GM12878 (cell line): ENCODE measurements around the gene SNX21. TPM values are rescaled to one million over a fixed set of nuclear protein-coding genes. Genes with fewer than 3 reads are reported as not detected.
A peak's percentile ranks its signal among the peaks of the same experiment; 100 is the strongest.

Source experiments
- EP300 ChIP-seq, 2 experiments: fragments of 150-350 bp in 1 of 2; IDR thresholded peaks; 2 replicates each; pipeline ENCODE4 v1.6.1; 2011 to 2012; ENCODE audit warnings: low read depth in 2 of 2, low read length in 2 of 2, borderline replicate concordance in 1 of 2, improper control_type of control experiment in 1 of 2, inconsistent platforms in 1 of 2; ENCODE audit not compliant: control insufficient read depth in 1 of 2
- FOXM1 ChIP-seq: IDR thresholded peaks from 2 replicates; pipeline ENCODE4 v1.6.1; 2012; ENCODE audit warnings: low read depth, mild to moderate bottlenecking, inconsistent platforms, low read length, moderate library complexity
- GATAD2B ChIP-seq: fragments of 450-650 bp; conservative IDR thresholded peaks from 2 replicates; pipeline ENCODE4 v1.6.1; 2017; ENCODE audit warnings: low read depth, mild to moderate bottlenecking, moderate library complexity
- HCFC1 ChIP-seq: fragments of 150-350 bp; IDR thresholded peaks from 2 replicates; pipeline ENCODE4 v1.6.1; 2014; ENCODE audit warnings: low read length
- KDM1A ChIP-seq: fragments of 200-600 bp; sonication (generic); IDR thresholded peaks from 2 replicates; pipeline ENCODE4 v1.6.1; 2016; ENCODE audit warnings: borderline replicate concordance
- NBN ChIP-seq: fragments of 450-650 bp; IDR thresholded peaks from 2 replicates; pipeline ENCODE4 v1.6.1; 2016
- NFIC ChIP-seq: IDR thresholded peaks from 2 replicates; pipeline ENCODE4 v1.6.1; 2012; ENCODE audit warnings: low read depth, mild to moderate bottlenecking, inconsistent platforms, low read length, moderate library complexity
- PAX5 ChIP-seq: IDR thresholded peaks from 2 replicates; pipeline ENCODE4 v1.6.1; 2011; ENCODE audit warnings: low read depth, low read length, borderline replicate concordance
- SMAD5 ChIP-seq: IDR thresholded peaks from 2 replicates; pipeline ENCODE4 v1.6.1; 2016; ENCODE audit warnings: antibody characterized with exemption, low read depth
- SP1 ChIP-seq: IDR thresholded peaks from one replicate; pipeline ENCODE4 v1.6.1; 2011; ENCODE audit warnings: low read depth, low read length
- ZNF217 ChIP-seq: fragments of 450-650 bp; IDR thresholded peaks from 2 replicates; pipeline ENCODE4 v1.6.1; 2017; ENCODE audit warnings: antibody characterized with exemption, mild to moderate bottlenecking
- ZNF24 ChIP-seq: fragments of 450-650 bp; IDR thresholded peaks from 2 replicates; pipeline ENCODE4 v1.6.1; 2017; ENCODE audit warnings: antibody characterized with exemption, mild to moderate bottlenecking
- ZNF274 ChIP-seq: IDR thresholded peaks from one replicate; pipeline ENCODE4 v1.8.0; 2011; ENCODE audit not compliant: insufficient read length, insufficient read depth
- ZNF622 ChIP-seq: fragments of 450-650 bp; IDR thresholded peaks from 2 replicates; pipeline ENCODE4 v1.6.1; 2017; ENCODE audit warnings: mild to moderate bottlenecking, inconsistent platforms
- ZZZ3 ChIP-seq: IDR thresholded peaks from 2 replicates; pipeline ENCODE4 v1.6.1; 2011; ENCODE audit warnings: low read depth; ENCODE audit not compliant: control insufficient read depth, insufficient read length
- polyA plus RNA-seq, 11 experiments: library from polyadenylated mRNA; depleted of rRNA in 4 of 11; unstranded in 6 of 11; stranded (reverse) in 5 of 11; fragments of >200 nt; fragmentation: Nextera tagmentation in 4 of 11; fragmentation: Illumina TruSeq in 1 of 11; extraction: Ambion mirVana in 4 of 11; extraction: Trizol in 1 of 11; gene quantifications; 1 replicate in 1 of 11; 2 replicates in 10 of 11; pipeline versions ENCODE4 v1.2.1 to v1.2.3, GENCODE V29; 2011 to 2016; ENCODE audit warnings: inconsistent platforms in 2 of 11, missing spikeins in 2 of 11, low read depth in 1 of 11
- total RNA-seq, 4 experiments: library from RNA; depleted of rRNA in 3 of 4; stranded (reverse); fragments of >200 nt in 3 of 4; fragmentation: Illumina TruSeq in 1 of 4; extraction: Trizol in 1 of 4; gene quantifications; 2 replicates each; pipeline versions ENCODE4 v1.2.1 to v1.2.3, GENCODE V29; 2013 to 2021
- TF ChIP-seq, protein P1 (sequence below): IDR thresholded peaks from 2 replicates; pipeline ENCODE4 v1.6.1; 2012; ENCODE audit warnings: low read depth, low read length, improper control_type of control experiment
- TF ChIP-seq, protein P2 (sequence below): IDR thresholded peaks from 2 replicates; pipeline ENCODE4 v1.6.1; 2011; ENCODE audit warnings: low read depth, mild to moderate bottlenecking, low read length, moderate library complexity, borderline replicate concordance; ENCODE audit errors: extremely low read depth
- TF ChIP-seq, protein P3 (sequence below): fragments of 450-650 bp; IDR thresholded peaks from 2 replicates; pipeline ENCODE4 v1.6.1; 2018; ENCODE audit warnings: mild to moderate bottlenecking, low read depth, moderate library complexity; ENCODE audit not compliant: partially characterized antibody
- TF ChIP-seq, protein P4 (sequence below): IDR thresholded peaks from 2 replicates; pipeline ENCODE4 v1.6.1; 2012; ENCODE audit warnings: improper control_type of control experiment, low read depth, low read length; ENCODE audit not compliant: insufficient replicate concordance
- TF ChIP-seq, protein P5 (sequence below): fragments of 450-650 bp; IDR thresholded peaks from 2 replicates; pipeline ENCODE4 v1.6.1; 2016; ENCODE audit warnings: mild to moderate bottlenecking

SNX21 gene
- total and polyA plus RNA-seq, 10 of the 15 experiments (the other 5 are each of a cell fraction or from before 2014, with no cell fraction given), result 0.10 to 1.4 (median 0.57) TPM

DNA sequence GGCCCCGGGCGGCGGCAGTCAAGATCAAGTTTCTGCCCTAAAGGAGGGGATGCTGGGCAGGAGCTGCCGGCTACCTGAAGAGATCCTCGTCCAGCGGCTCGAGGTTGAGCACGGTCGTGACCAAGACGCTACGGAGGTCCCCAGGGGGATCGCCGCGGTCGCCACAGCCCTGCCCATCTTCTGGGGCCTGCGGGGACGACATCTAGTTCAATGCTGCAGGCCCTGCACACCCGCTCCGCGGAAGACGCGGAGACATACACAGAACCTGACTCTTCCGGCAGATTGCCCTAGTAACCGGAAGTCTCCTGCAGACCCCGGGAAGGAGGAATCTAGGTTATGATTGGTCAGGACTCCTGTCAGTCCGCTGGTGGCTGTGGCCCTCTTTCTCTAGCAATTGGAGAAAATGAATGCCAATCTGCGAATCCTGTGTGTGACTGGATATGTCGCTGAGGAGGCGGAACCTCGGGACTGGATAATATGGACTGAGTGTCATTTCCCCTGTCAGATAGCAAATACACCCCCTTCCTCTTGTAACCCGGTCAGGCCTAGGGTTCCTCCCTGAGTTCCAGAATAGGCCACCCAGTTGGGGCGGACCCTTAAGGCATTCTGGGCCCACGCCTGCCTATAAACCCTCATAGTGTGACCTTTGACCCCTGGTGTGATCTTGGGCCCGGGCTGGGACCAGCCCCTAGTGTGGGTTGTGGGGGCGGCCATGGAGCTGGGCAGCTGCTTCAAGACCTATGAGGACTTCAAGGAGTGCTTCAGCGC, 23.7 kb downstream of the SNX21 start, which contains the start of the genes ACOT8 and ZSWIM3 (continued):
- TF ChIP-seq, protein P1, sequence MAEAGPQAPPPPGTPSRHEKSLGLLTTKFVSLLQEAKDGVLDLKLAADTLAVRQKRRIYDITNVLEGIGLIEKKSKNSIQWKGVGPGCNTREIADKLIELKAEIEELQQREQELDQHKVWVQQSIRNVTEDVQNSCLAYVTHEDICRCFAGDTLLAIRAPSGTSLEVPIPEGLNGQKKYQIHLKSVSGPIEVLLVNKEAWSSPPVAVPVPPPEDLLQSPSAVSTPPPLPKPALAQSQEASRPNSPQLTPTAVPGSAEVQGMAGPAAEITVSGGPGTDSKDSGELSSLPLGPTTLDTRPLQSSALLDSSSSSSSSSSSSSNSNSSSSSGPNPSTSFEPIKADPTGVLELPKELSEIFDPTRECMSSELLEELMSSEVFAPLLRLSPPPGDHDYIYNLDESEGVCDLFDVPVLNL, result peak; percentile 39; the same call in 1 of the 2 replicates
- TF ChIP-seq ZNF217 (no peak), ZNF274 (no peak), NFIC (no peak), EP300 (IDR thresholded peaks at IDR 0.05; ENCODE audit: borderline replicate concordance in 1 of 2, control insufficient read depth in 1 of 2, low read depth in 2 of 2, low read length in 2 of 2) (no peak; a peak in 1 of 4 replicates), NBN (no peak; the same call in 1 of the 2 replicates), ZZZ3 (no peak), SMAD5 (peak; percentile 68), ZNF622 (no peak), GATAD2B (peak; percentile 50; the same call in 1 of the 2 replicates), FOXM1 (peak; percentile 47; the same call in 1 of the 2 replicates), KDM1A (no peak), ZNF24 (no peak), HCFC1 (no peak; the same call in 1 of the 2 replicates), PAX5 (no peak), SP1 (peak; percentile 100)
- TF ChIP-seq, protein P2, sequence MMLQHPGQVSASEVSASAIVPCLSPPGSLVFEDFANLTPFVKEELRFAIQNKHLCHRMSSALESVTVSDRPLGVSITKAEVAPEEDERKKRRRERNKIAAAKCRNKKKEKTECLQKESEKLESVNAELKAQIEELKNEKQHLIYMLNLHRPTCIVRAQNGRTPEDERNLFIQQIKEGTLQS, result no peak
- TF ChIP-seq, protein P3, sequence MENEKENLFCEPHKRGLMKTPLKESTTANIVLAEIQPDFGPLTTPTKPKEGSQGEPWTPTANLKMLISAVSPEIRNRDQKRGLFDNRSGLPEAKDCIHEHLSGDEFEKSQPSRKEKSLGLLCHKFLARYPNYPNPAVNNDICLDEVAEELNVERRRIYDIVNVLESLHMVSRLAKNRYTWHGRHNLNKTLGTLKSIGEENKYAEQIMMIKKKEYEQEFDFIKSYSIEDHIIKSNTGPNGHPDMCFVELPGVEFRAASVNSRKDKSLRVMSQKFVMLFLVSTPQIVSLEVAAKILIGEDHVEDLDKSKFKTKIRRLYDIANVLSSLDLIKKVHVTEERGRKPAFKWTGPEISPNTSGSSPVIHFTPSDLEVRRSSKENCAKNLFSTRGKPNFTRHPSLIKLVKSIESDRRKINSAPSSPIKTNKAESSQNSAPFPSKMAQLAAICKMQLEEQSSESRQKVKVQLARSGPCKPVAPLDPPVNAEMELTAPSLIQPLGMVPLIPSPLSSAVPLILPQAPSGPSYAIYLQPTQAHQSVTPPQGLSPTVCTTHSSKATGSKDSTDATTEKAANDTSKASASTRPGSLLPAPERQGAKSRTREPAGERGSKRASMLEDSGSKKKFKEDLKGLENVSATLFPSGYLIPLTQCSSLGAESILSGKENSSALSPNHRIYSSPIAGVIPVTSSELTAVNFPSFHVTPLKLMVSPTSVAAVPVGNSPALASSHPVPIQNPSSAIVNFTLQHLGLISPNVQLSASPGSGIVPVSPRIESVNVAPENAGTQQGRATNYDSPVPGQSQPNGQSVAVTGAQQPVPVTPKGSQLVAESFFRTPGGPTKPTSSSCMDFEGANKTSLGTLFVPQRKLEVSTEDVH, result peak; percentile 87
- TF ChIP-seq, protein P4, sequence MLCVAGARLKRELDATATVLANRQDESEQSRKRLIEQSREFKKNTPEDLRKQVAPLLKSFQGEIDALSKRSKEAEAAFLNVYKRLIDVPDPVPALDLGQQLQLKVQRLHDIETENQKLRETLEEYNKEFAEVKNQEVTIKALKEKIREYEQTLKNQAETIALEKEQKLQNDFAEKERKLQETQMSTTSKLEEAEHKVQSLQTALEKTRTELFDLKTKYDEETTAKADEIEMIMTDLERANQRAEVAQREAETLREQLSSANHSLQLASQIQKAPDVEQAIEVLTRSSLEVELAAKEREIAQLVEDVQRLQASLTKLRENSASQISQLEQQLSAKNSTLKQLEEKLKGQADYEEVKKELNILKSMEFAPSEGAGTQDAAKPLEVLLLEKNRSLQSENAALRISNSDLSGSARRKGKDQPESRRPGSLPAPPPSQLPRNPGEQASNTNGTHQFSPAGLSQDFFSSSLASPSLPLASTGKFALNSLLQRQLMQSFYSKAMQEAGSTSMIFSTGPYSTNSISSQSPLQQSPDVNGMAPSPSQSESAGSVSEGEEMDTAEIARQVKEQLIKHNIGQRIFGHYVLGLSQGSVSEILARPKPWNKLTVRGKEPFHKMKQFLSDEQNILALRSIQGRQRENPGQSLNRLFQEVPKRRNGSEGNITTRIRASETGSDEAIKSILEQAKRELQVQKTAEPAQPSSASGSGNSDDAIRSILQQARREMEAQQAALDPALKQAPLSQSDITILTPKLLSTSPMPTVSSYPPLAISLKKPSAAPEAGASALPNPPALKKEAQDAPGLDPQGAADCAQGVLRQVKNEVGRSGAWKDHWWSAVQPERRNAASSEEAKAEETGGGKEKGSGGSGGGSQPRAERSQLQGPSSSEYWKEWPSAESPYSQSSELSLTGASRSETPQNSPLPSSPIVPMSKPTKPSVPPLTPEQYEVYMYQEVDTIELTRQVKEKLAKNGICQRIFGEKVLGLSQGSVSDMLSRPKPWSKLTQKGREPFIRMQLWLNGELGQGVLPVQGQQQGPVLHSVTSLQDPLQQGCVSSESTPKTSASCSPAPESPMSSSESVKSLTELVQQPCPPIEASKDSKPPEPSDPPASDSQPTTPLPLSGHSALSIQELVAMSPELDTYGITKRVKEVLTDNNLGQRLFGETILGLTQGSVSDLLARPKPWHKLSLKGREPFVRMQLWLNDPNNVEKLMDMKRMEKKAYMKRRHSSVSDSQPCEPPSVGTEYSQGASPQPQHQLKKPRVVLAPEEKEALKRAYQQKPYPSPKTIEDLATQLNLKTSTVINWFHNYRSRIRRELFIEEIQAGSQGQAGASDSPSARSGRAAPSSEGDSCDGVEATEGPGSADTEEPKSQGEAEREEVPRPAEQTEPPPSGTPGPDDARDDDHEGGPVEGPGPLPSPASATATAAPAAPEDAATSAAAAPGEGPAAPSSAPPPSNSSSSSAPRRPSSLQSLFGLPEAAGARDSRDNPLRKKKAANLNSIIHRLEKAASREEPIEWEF, result no peak
- TF ChIP-seq, protein P5, sequence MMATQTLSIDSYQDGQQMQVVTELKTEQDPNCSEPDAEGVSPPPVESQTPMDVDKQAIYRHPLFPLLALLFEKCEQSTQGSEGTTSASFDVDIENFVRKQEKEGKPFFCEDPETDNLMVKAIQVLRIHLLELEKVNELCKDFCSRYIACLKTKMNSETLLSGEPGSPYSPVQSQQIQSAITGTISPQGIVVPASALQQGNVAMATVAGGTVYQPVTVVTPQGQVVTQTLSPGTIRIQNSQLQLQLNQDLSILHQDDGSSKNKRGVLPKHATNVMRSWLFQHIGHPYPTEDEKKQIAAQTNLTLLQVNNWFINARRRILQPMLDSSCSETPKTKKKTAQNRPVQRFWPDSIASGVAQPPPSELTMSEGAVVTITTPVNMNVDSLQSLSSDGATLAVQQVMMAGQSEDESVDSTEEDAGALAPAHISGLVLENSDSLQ, result peak; percentile 100
